HG03025 (cell line): Measurements from ENCODE around the gene SYNGR2.
A peak's percentile ranks its signal among the peaks of the same experiment; 100 is the strongest.
"Not testable (repeated sequence)": the region's sequence is repeated elsewhere in the genome, so short reads cannot be mapped to it uniquely, and the experiment has no call there.

Source experiments
- ATAC-seq: cut with Tn5 transposase; IDR thresholded peaks from one replicate; pipeline ENCODE4 v1.9.1; 2021; ENCODE audit warnings: mild to moderate bottlenecking, moderate library complexity; ENCODE audit not compliant: unreplicated experiment, low FRiP score

The SYNGR2 gene

DNA sequence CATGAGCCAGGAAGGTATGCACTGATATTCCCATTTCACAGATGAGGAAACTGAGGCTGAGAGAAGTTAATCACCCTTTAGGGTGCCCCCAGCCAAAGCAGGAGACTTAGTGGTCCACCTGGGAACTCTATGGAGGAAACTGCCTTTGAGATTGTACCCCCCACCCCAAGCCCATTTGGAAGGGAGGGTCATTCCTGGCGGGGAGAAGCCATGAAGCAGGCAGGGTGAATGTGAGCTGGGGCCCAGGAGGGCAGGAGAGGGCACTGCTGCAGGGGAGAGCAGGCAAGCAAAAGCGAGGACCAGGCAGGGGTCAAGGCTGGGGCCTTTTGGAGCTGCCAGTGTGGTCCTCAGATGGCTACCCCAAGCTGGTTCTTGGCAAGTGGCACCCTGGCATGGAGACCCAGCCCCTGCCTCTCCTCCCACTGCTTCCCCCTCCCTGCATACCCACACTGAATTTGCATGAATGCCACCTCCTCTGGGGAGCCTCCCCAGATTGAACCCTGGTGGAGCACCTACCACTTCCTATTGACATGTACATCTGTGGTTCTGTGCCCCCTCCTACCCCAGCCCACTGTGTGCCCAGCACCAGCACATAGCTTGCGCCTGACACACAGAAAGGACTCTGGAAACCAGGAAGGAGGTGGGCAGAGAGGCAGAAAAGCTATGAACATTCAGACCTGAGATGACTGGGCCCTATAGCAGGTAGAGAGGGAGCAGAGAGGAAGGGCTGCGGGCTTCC lies 38.9 kb upstream of the SYNGR2 start:
- ATAC-seq, result no peak

- ATAC-seq, result no peak
Observed at GRCh38 chr17:78130090-78130436, 38.3 kb upstream of the SYNGR2 start.

GRCh38 chr17:78130437-78131101 lies 37.8 kb upstream of the SYNGR2 start, which contains the start of gene TMC8:
Gene TMC8, plus strand, starts transcription at chr17:78130771. Its CDS starts 818 bp downstream, at chr17:78131589.
- no peak for ATAC-seq

DNA sequence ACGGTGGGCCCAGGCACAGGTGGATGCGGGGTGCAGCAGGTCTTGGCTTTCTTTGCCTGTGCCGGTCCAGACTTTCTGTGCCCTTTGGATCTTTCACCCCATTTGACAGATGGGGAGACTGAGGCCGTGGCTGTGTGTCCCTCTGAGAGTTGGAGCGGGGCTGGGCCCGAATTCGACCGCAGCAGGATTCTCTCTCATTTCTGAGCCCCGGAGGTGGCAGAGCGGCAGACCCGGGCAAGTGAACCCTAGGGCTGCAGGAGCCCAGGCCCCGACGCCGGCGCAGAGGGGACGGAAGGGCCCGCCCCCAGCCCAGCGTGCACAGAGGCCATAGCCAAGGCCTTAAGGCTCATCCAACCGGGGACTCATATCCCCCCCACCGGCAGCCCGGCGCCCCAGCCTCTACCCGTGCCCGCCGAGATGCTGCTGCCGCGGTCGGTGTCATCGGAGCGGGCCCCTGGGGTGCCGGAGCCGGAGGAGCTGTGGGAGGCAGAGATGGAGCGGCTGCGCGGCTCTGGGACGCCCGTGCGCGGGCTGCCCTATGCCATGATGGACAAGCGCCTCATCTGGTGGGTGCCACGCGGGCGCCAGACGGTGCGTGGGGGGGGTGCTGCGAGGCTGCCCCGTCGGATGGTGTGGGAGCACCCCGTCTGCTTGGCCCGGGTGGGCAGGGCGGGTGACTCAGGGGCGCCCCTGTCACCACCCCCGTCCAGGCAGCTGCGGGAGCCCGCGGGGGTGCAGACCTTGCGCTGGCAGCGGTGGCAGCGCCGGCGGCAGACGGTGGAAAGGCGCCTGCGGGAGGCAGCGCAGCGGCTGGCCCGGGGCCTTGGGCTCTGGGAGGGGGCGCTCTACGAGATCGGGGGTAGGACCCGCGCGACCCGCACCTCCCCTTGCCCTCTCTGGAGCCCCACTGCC lies 37.0 kb upstream of the SYNGR2 start:
- no peak for ATAC-seq

DNA sequence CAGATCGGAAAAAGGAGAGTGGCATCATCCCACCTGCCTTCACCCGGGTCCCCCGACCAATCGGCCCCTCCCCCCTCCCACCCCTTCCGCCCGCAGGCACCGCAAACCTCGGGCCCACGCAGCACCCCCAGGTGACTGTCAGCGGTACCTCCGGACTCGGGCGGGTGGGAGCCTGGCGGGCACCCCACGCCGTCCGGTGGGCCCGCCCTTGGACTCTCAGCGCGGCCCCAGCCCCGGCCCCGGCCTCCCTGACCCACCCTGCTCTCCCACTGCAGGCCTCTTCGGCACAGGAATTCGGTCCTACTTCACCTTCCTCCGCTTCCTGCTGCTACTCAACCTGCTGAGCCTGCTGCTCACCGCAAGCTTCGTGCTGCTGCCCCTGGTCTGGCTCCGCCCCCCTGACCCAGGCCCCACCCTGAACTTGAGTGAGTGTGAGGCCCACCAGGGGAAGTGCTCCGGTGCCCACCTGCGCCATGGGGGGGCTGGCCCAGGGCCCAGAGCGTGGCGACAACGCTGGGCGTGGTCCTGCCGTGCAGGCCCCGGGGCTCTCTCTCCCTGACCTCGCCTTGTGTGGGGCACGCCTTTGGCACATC lies 36.2 kb upstream of the SYNGR2 start:
- no peak for ATAC-seq

DNA sequence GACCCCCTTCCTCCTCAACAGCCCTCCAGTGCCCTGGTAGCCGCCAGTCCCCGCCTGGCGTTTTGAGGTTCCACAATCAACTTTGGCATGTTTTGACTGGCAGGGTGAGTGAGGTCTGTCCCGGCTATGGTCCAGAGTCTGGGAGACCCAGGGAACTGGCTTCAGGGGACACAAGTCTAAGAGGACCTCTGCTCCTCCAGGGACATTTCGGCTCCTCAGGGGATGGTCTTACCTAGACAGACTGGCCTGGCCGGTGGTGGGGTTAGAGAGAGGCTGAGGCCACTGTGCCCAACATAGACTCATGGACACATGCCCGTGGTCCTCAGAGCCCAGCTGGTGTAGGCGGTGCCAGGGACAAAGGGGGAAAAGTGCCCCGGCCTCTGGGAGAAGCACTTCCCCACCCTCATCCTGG lies 35.6 kb upstream of the SYNGR2 start:
- ATAC-seq, result no peak

DNA sequence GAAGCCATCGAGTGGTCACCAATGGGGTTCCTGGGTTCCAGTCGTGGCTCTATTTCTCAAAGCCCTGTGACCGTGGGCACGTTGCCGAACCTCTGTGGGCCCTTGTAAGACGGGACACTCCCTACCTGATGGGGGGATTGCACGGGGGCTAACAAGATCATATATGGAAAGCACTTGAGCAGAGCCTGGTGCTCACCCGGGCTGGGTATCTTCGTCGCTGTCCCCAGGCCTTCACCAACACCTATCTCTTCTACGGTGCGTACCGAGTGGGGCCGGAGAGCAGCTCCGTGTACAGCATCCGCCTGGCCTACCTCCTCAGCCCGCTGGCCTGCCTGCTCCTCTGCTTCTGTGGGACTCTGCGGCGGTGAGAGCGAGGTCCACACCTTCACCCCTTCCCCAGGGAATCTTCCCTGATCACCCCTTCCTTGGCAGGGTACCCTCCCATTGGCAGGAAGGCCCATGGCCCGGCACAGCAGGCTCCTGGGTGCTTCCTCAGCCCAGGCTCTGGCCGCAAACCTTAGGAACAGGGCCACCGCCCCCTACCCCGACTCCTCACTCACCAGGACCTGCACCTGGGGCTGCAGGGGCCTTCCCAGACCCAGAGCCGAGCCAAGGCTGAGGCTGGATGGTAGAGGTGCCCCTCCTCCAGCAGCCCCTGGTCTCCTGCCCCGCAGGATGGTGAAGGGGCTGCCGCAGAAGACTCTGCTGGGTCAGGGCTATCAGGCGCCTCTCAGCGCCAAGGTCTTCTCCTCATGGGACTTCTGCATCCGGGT lies 35.0 kb upstream of the SYNGR2 start:
- ATAC-seq, result no peak

- ATAC-seq, result no peak
Observed at GRCh38 chr17:78133971-78134898, 34.1 kb upstream of the SYNGR2 start.

DNA sequence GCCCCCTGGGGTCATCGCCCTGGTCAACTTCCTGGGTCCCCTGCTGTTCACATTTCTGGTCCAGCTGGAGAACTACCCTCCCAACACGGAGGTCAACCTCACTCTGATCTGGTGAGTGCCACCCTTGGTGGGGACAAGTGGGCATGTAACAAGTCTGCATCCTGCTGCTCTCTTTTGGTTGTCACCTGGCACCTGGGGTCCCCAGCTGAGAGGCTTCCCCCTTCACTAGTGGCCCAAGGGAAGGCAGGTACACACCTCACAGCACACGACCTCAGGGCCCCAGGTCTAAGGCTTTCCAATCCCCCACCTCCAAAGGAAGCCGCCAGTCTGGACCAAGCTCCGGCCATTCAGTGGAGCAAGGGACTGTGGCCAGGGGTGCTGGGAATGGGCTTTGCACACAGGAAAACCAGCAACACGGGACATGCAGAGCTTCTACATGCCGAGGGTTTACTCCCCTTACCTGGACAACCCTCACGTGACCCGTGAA lies 33.4 kb upstream of the SYNGR2 start:
- no peak for ATAC-seq

DNA sequence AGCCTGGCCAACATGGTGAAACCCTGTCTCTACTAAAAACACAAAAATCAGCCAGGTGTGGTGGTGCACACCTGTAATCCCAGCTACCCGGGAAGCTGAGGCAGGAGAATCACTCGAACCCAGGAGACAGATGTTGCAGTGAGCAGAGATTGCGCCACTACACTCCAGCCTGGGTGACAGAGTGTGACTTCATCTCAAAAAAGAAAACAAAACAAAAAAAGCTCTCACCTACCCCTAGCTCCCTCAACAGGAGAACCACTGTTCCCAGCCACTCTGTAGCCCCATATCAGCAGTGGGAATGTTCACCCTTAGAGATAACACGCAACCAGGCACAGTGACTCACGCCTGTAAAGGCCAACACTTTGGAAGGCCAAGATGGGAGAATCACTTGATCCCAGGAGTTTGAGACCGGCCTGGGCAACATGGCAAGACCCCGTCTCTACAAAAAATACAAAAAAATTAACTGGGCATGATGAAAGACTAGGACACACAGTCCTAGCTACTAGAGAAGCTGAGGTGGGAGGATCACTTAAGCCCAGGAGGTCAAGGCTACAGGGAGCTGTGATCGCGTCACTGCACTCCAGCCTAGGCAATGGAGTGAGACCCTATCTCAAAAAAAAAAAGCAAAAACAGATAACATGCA lies 32.4 kb upstream of the SYNGR2 start:
- ATAC-seq, result no peak

DNA sequence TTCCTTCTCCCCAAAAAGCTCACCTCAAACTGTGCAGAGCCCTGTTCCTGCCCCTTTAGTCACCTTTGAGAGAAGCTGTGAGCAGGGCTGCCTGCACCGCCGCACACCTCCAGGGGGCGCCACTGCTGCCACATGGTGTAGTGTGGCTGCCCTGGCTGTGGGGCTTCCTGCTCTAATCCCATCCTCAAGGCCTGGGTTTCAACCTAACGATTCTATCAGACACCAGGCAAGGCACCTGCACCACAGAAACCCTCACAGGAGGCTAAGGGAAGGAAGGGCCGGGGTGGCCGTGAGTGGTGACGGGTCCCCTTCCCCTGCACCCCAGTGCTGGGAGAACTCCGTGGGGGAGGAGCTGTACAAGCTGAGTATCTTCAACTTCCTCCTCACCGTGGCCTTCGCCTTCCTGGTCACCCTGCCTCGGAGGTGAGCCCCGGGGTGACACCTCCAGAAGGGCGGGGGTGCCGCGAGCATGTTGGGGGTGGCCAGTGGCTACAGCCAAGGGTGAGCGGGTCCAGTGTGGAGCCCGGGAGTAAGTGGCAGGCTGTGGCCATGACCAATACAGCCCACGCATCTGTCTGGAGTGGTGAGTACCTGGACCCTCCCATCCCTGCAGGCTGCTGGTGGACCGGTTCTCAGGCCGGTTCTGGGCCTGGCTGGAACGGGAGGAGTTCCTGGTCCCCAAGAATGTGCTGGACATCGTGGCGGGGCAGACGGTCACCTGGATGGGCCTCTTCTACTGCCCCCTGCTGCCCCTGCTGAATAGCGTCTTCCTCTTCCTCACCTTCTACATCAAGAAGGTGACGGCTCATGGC lies 30.8 kb upstream of the SYNGR2 start:
- ATAC-seq, result no peak

- ATAC-seq, result no peak
Observed at GRCh38 chr17:78138204-78139060, 29.9 kb upstream of the SYNGR2 start.

DNA sequence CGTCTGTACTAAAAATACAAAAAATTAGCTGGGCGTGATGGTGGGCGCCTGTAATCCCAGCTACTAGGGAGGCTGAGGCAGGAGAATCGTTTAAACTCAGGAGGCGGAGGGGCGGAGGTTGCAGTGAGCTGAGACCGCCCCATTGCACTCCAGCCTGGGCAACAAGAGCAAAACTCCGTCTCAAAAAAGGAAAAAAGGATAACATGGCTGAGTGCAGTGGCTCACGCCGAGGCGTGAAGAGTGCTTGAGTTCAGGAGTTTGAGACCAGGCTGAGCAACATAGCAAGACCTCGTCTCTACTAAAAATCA lies 28.6 kb upstream of the SYNGR2 start:
- ATAC-seq, result not testable (repeated sequence)

GRCh38 chr17:78140169-78141051 lies 28.0 kb upstream of the SYNGR2 start:
- ATAC-seq, result peak; percentile 57

DNA sequence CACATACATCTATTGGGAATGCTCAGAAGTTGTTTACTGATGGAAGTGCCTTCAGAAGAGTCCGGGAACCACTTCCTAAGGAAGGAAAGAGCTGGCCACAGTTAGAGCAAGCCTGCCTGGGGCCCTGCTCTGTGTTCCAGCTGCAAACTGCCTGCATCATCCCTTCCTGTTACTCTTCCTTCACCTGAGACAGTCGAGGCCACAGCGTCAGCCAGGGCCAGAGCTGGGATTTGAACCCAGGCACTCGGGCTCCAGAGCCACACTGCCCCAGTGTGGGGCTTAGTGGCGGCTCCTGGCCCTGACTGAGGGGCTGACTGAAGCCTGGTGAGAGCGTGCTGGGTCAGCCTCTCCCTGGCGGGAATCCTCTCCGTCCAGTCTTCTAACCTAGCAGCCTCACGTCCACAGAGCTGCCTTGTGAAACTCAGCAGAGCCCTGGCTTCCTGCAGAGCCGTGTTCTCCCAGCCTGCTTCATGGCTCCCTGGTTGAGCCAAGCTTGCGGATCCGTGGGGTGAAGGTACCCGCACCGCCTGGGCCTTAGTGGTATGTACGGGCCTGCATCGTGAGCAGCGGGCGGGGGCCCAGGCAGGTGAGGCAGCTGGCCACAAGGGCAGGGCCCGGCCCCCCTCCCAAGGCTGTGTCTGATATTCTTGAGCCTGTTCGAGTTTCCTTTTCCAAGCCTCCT lies 26.8 kb upstream of the SYNGR2 start:
- ATAC-seq, result no peak
